HG03025 (cell line): ENCODE data around the gene PCBD1.
"Not testable (repeated sequence)": the region's sequence is repeated elsewhere in the genome, so short reads cannot be mapped to it uniquely, and the experiment has no call there.

Experiments used
- ATAC-seq: cut with Tn5 transposase; IDR thresholded peaks from one replicate; pipeline ENCODE4 v1.9.1; 2021; ENCODE audit warnings: mild to moderate bottlenecking, moderate library complexity; ENCODE audit not compliant: unreplicated experiment, low FRiP score

Gene PCBD1

GRCh38 chr10:70879207-70879606 is 9.2 kb downstream of the PCBD1 start:
- ATAC-seq, result no peak

GRCh38 chr10:70874061-70874460 is 14.3 kb downstream of the PCBD1 start:
- no peak for ATAC-seq

- ATAC-seq, result no peak
Measured at GRCh38 chr10:70872291-70872690, 16.1 kb downstream of the PCBD1 start.

- ATAC-seq, result no peak
Measured at GRCh38 chr10:70866424-70866823, 21.9 kb downstream of the PCBD1 start.

- no peak for ATAC-seq
Measured at GRCh38 chr10:70864935-70865334, 23.4 kb downstream of the PCBD1 start.

GRCh38 chr10:70863470-70864160 is 24.8 kb downstream of the PCBD1 start:
- no peak for ATAC-seq

- ATAC-seq, result not testable (repeated sequence)
Measured at GRCh38 chr10:70861495-70862197, 26.7 kb downstream of the PCBD1 start.

GRCh38 chr10:70858759-70859158 is 29.6 kb downstream of the PCBD1 start:
- no peak for ATAC-seq

DNA sequence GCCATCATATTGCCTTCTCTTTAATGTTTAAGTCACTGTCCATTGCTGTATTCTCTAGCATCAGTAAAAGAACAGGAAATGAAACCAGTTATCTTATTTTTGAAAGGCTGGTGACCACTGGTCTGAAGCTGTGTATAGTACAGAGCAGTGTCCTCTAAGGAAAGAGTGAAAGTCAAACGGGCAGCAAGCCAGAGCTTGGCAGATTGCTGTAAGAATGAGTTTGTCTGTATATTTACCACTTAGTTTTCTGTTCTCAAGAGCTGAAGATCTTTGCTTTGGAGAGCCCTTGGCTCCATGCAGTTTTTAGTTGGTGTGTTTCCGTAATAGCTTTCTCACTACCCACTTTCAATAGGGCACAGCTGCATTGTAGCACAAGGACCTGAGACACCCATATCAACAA is 31.9 kb downstream of the PCBD1 start:
- ATAC-seq, result no peak

- no peak for ATAC-seq
Measured at GRCh38 chr10:70853457-70853856, 34.9 kb downstream of the PCBD1 start.

GRCh38 chr10:70853038-70853437 is 35.3 kb downstream of the PCBD1 start:
- ATAC-seq, result no peak

DNA sequence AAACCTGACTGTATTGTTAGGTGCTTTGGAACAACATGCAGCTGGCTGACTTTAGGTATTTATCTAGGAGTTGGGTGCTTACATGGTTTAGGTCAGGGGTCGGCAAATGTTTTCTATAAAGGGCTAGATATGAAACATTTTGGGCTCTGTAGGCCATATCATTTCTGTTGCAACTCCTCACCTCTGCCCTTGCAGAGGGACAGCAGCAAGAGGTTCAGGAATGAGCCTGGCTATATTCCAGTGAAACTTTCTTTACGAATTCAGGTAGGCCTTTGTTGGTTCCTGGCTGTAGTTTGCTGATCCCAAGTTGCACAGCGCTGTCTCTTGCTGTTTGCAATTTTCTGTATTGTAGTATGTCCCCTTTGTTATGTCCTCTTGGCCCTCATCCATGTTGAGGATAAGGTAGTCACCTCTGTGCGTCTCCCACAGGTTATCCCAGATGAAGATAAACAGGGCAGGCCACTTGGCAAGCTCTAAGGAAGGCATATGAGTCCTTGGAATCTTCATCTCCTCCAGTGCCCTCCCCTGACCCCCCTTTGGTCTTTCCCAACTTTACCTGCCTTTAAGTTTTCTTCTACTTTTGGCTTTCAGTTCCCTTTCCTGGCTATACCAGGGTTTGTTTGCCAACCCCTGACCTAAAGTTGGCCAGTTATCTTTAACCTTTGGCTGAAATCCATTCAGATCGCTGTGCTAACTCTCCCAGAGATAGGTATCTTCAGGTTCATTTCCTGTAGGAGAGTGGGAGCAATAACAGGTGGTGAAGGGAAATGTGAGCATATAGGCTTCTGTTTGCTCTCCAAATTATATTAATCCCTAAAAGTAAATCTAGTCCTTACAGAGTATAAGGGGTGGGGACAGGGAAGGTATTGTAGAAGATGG is 36.5 kb downstream of the PCBD1 start:
- ATAC-seq, result no peak

GRCh38 chr10:70850097-70850496 is 38.3 kb downstream of the PCBD1 start:
- no peak for ATAC-seq

DNA sequence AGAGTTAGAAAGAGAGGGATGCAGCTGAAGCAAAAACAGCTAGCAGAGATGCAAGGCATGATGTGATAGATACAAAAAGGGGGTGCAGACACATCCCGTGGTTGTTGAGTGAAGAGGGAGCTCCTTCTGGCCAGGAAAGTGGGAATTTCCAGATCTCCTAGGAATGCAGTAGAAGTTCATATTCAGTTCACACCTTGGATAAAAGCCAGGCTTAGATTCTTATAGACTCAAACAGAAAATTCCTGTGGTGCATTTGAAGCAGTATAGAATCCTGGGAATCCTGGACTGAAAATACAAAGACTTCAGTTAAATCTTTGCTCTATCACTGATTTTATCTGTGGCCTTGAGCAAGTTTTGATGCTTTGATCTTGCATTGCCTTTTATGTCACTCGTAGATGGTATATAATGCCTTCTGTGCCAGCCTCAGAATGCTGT is 38.8 kb downstream of the PCBD1 start:
- ATAC-seq, result no peak

GRCh38 chr10:70847659-70848360 is 40.6 kb downstream of the PCBD1 start:
- no peak for ATAC-seq

DNA sequence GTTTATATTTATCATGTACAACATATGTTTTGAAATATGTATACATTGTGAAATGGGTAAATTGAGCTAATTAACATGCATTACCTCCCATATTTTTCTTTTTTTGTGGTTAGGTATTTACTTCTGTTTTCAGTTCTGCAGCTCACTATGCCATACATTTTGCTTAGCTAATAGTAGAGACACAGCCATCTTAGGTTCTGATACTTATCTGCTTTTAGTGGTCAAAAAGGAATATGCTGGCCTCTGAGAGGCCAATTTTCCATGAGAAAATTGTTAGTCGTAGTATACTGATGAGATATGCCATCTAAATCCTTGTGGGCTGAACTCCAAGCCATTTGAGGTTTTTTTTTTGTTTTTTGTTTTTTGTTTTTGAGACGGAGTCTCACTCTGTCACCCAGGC is 41.6 kb downstream of the PCBD1 start:
- ATAC-seq, result no peak

GRCh38 chr10:70845816-70846215 is 42.5 kb downstream of the PCBD1 start:
- ATAC-seq, result no peak

GRCh38 chr10:70845256-70845655 is 43.1 kb downstream of the PCBD1 start:
- ATAC-seq, result no peak

DNA sequence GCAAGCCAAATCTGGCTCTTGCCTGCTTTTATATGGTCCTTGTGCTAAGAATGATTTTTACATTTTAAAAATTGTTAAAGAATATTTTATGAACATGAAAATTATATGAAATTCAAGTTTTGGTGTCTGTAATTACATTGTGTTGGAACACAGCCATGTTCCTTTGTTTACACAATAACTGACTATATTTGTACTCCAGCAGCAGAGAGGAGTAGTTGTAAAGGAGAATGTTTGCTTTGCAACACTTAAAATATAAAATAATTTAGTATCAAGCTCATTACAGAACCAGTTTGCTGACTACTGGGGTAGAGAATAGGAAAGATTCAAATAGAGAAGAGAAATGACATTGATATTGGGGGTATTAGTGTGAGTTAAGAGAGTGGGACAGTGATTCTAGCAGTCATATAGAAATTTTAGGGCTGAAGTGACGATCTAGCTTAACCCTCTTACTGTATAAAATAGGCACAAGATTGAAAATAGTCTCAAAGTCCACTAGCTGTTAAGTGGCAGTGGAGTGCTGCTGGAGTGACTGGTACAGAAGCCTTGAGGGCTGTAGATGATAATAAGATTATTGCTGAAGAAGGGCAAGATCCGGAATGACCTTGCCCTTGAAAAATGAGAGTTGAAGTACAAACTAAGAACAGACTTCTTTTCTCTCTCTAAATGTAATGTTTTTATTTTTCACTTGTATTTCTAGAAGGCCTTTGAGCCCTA is 44.4 kb downstream of the PCBD1 start:
- ATAC-seq, result no peak

GRCh38 chr10:70843333-70843732 is 45.0 kb downstream of the PCBD1 start:
- ATAC-seq, result no peak
